Activated CD8-positive, alpha-beta memory T cell treated with anti-CD3 and anti-CD28 coated beads, Interleukin-2, amount 50 U/mL, for 48 hours (primary cell): ENCODE results near the gene ACRBP.
"Not testable (repeated sequence)": the region's sequence is repeated elsewhere in the genome, so short reads cannot be mapped to it uniquely, and the experiment has no call there.

Experiments
- DNase-seq: peaks from one replicate; pipeline ENCODE4 v3.0.0-alpha.2; 2020

The ACRBP gene

GRCh38 chr12:6613776-6614512, 33.3 kb downstream of the ACRBP start:
- no peak for DNase-seq

GRCh38 chr12:6613015-6613775, 34.0 kb downstream of the ACRBP start:
- peak; percentile 58 for DNase-seq

- no peak for DNase-seq
Measured at GRCh38 chr12:6612652-6613014, 34.6 kb downstream of the ACRBP start.

- DNase-seq, result no peak
Measured at GRCh38 chr12:6612247-6612646, 35.0 kb downstream of the ACRBP start.

- DNase-seq, result peak; percentile 65
Measured at GRCh38 chr12:6608592-6609281, 38.5 kb downstream of the ACRBP start.

GRCh38 chr12:6607751-6608591, 39.3 kb downstream of the ACRBP start:
- peak; percentile 77 for DNase-seq

GRCh38 chr12:6606331-6607131, 40.7 kb downstream of the ACRBP start:
- DNase-seq, result peak; percentile 75

- DNase-seq, result no peak
Measured at GRCh38 chr12:6605421-6606330, 41.6 kb downstream of the ACRBP start.

- DNase-seq, result no peak
Measured at GRCh38 chr12:6604259-6605029, 42.8 kb downstream of the ACRBP start.

- DNase-seq, result no peak
Measured at GRCh38 chr12:6603095-6603567, 44.1 kb downstream of the ACRBP start.

- DNase-seq, result no peak
Measured at GRCh38 chr12:6602526-6602925, 44.7 kb downstream of the ACRBP start.

- DNase-seq, result not testable (repeated sequence)
Measured at GRCh38 chr12:6595673-6596072, 51.6 kb downstream of the ACRBP start.

- DNase-seq, result no peak
Measured at GRCh38 chr12:6592087-6592486, 55.1 kb downstream of the ACRBP start.
